GM23248 (cell line): ENCODE results near the gene MED28.

Source experiments
- EZH2 ChIP-seq: fragments of 200-600 bp; sonication (generic); IDR thresholded peaks from 2 replicates; pipeline ENCODE4 v1.6.1; 2018; ENCODE audit warnings: antibody characterized with exemption, mild to moderate bottlenecking; ENCODE audit not compliant: insufficient read depth, poor library complexity, severe bottlenecking
- EZH2phosphoT487 ChIP-seq: fragments of 200-600 bp; sonication (generic); IDR thresholded peaks from 2 replicates; pipeline ENCODE4 v1.6.1; 2018; ENCODE audit warnings: antibody characterized with exemption, moderate library complexity, mild to moderate bottlenecking, low read depth; ENCODE audit not compliant: insufficient read depth

DNA sequence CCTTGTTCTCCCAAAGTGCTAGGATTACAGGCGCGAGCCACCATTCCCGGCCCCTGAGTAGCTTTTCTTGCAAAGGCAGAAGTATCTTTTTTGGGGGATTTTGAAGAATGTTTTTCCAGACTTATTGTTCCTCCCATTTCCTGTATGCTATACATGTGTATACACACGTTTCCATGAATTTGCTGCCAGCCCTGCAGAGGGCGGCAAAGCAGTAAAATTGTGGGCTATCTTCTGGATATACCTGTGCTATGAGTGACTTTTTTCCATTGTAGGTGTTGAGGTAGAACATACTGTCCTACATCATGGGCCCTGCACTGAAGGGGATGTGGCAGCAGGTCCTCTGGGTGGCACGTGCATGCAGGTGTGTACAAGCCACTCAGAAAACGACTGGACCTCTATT lies 16.9 kb upstream of the MED28 start:
- TF ChIP-seq EZH2 (no peak), EZH2phosphoT487 (no peak)
